ENCODE data around the gene HCN1. TPM values are rescaled to one million over a fixed set of nuclear protein-coding genes. Genes with fewer than 3 reads are reported as not detected.

Gene HCN1
- not detected for total RNA-seq
- polyA plus RNA-seq: not detected
- 0 to 0.26 (median 0) reads per million in 6 experiments for total RNA-seq

DNA sequence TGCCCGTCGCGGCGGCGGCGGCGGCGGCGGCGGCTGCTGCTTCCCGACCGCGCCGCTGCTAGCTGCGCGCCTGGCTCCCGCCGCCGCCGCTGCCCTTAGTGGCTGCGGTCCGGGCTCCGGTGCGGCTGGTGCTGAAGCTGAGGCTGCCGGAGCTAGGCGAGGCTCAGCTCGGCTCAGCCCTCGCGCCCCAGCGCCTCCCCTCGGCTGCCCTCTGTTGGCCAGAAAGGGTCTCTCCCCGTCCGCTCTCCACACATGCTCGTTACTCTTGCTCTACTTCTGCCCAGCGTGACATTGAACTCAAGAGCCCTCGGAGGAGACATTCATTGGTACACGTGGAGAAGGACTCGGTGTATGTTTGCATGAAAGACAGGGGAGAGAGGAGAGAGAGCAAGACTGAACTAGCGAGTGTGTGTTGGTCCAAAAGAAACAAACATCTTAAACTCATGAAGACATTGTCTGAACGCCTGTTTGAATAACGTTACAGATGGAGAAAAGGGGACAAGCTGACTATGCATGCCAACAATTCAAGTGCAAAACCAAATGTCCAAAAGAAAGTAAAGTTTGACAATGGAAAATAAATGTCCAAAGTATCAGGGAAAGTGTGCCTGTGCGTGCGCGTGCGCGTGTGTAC is at the start of gene HCN1:
Gene HCN1 (minus strand): TSS at position 175 of the 631 bp plus-strand sequence.
- ATAC-seq (peak in 1 of 2 donors; percentile 47), DNase-seq (no peak)
- Mint-ChIP-seq H3K27me3 (peaks cover 23 to 34% (median 26%) of the 10 kb centered on the region in 5 donors), H3K4me3 (peak within 1 kb of the TSS in 6 of 10 donors; percentile 11 to 50 (median 26)), H3K36me3 (peaks cover 0 to 19% (median 5%) of the 10 kb centered on the region in 3 donors), H3K9me3 (peaks cover 0 to 27% (median 22%) of the 10 kb centered on the region in 9 donors), H3K27ac (peak within 1 kb of the TSS in 1 of 10 donors; percentile 24), H3K4me1 (peaks cover 0 to 9% (median 5%) of the 10 kb centered on the region in 4 donors)
- POLR2A ChIA-PET: no interaction called here

- POLR2A ChIA-PET: no interaction called here
- peaks cover 0 to 20% (median 0%) of the 10 kb centered on the region in 3 donors for H3K36me3 Mint-ChIP-seq
- no peaks in the 10 kb centered on the region for H3K27me3 Mint-ChIP-seq
- DNase-seq (no peak), ATAC-seq (no peak)
- peaks cover 0 to 1% (median 0%) of the 10 kb centered on the region in 4 donors for H3K4me1 Mint-ChIP-seq
- H3K9me3 Mint-ChIP-seq: peaks cover 6 to 39% (median 23%) of the 10 kb centered on the region in 9 donors
- H3K27ac Mint-ChIP-seq: no peak overlapping the region
- no peak overlapping the region for H3K4me3 Mint-ChIP-seq
Measured at GRCh38 chr5:45741110-45741509, 44.9 kb upstream of the HCN1 start.

DNA sequence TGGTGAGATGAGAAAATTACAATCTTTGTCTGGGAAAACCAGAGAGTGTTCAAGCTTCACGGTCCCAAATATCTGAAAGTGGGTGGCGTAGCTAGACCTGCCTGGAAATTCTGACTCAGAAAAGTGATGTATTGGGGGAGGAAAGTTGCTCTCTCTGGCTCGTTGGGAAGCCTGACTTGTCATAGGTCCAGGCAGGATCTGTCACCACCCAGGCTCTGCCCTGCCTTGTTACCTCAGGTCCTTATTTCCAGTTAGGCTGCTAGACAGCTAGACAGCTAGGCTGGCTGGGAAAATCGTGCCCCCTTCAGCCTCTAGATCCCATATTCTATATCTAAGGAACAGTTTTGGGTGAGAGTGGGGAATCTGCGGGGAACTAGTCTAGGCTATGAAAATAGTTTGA is 41.0 kb upstream of the HCN1 start:
- peaks cover 0 to 17% (median 0%) of the 10 kb centered on the region in 3 donors for H3K36me3 Mint-ChIP-seq
- no peak overlapping the region for H3K27ac Mint-ChIP-seq
- no peak overlapping the region for H3K4me3 Mint-ChIP-seq
- POLR2A ChIA-PET: no interaction called here
- H3K27me3 Mint-ChIP-seq: no peaks in the 10 kb centered on the region
- peaks cover 12 to 31% (median 18%) of the 10 kb centered on the region in 9 donors for H3K9me3 Mint-ChIP-seq
- no peak for ATAC-seq
- no peak for DNase-seq
- no peaks in the 10 kb centered on the region for H3K4me1 Mint-ChIP-seq

DNA sequence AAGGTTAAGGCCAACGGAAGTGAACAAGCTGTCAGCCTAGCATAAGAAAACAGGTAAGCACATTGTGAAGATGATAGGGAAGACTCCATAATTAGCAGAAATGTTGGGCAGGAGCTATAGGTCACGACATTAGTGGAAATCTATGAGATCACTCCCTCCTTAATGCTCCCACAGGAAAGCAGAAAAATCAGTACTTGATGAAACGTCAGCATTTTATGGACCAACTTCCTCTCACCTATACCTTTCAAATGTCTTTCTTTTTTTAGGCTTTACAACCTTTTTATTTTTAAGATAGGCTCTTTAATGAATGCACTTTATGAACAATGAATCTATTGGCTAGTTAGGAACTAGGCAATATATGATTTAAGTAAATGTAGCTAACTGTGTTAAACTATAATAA is 29.4 kb upstream of the HCN1 start:
- peaks cover 0 to 47% (median 22%) of the 10 kb centered on the region in 9 donors for H3K9me3 Mint-ChIP-seq
- H3K4me1 Mint-ChIP-seq: no peaks in the 10 kb centered on the region
- ATAC-seq (no peak), DNase-seq (no peak)
- H3K4me3 Mint-ChIP-seq: no peak overlapping the region
- no peaks in the 10 kb centered on the region for H3K27me3 Mint-ChIP-seq
- no peak overlapping the region for H3K27ac Mint-ChIP-seq
- H3K36me3 Mint-ChIP-seq: peaks cover 0 to 1% (median 0%) of the 10 kb centered on the region in 3 donors
- POLR2A ChIA-PET: no interaction called here

- H3K4me3 Mint-ChIP-seq: no peak overlapping the region
- POLR2A ChIA-PET: no interaction called here
- no peak overlapping the region for H3K27ac Mint-ChIP-seq
- H3K4me1 Mint-ChIP-seq: peaks cover 0 to 9% (median 5%) of the 10 kb centered on the region in 4 donors
- no peak for DNase-seq
- ATAC-seq: no peak
- peaks cover 0 to 19% (median 5%) of the 10 kb centered on the region in 3 donors for H3K36me3 Mint-ChIP-seq
- H3K9me3 Mint-ChIP-seq: peaks cover 0 to 27% (median 22%) of the 10 kb centered on the region in 9 donors
- H3K27me3 Mint-ChIP-seq: peaks cover 23 to 34% (median 26%) of the 10 kb centered on the region in 5 donors
Measured at GRCh38 chr5:45697201-45697600, 1.0 kb upstream of the HCN1 start.

DNA sequence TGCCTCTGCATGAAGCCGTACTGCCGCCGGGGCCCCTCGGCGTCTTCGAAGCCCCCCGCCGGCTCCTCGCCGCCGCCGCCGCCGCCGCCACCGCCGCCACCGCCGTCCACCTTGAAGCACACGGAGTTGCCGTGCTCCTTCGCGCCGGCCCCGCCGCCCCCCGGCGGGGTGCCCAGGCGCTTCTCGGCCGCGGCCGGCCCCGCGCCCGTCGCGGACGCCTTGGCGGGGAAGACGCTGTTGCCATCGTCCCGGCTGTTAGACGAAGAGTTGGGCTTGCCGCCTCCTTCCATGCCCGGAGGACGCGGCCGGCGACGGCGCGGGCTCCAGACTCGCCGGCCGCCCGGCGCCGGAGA is 400 bp downstream of the HCN1 start:
- Mint-ChIP-seq H3K4me3 (no peak overlapping the region), H3K27ac (no peak overlapping the region), H3K27me3 (peaks cover 23 to 34% (median 26%) of the 10 kb centered on the region in 5 donors), H3K9me3 (peaks cover 0 to 27% (median 22%) of the 10 kb centered on the region in 9 donors), H3K4me1 (peaks cover 0 to 9% (median 5%) of the 10 kb centered on the region in 4 donors), H3K36me3 (peaks cover 0 to 19% (median 5%) of the 10 kb centered on the region in 3 donors)
- no peak for DNase-seq
- no peak for ATAC-seq
- POLR2A ChIA-PET: no interaction called here

GRCh38 chr5:45694971-45695803 is 993 bp downstream of the HCN1 start:
- ATAC-seq: no peak
- H3K4me3 Mint-ChIP-seq: peak overlapping the region in 2 of 10 donors; percentile 22 to 23
- POLR2A ChIA-PET: no interaction called here
- no peak overlapping the region for H3K27ac Mint-ChIP-seq
- peak in 1 of 10 donors; percentile 4 for DNase-seq
- H3K27me3 Mint-ChIP-seq: peaks cover 23 to 34% (median 26%) of the 10 kb centered on the region in 5 donors
- H3K9me3 Mint-ChIP-seq: peaks cover 0 to 27% (median 22%) of the 10 kb centered on the region in 9 donors
- peaks cover 0 to 19% (median 5%) of the 10 kb centered on the region in 3 donors for H3K36me3 Mint-ChIP-seq
- peaks cover 0 to 9% (median 5%) of the 10 kb centered on the region in 4 donors for H3K4me1 Mint-ChIP-seq

DNA sequence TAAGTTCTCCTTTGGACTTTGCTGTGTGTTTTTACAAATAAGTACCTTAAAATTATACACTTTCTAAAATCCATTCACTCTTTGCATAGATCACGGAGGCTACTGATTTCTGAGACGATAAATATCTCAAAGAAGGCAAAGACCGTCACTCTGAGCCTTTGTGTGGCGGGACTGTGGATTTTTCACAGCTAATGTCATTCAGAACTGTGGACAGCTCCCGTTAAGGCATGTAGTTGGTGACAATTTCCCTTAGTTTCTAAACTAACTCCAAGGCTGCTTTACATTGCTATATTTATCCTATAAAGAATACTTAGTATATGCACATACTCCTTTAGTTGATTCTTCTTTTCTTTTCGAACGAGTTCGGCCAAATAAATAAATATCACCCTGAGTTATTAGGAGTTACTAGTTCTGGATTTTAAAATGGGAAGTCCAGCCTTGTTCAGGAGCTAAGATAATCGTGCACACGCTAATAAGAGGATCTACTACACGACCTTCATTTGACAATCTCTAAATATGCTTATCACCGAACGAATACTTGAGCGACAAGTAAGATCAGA is 1.8 kb downstream of the HCN1 start:
- H3K36me3 Mint-ChIP-seq: peaks cover 0 to 19% (median 5%) of the 10 kb centered on the region in 3 donors
- peaks cover 0 to 27% (median 19%) of the 10 kb centered on the region in 9 donors for H3K9me3 Mint-ChIP-seq
- H3K27me3 Mint-ChIP-seq: peaks cover 23 to 34% (median 26%) of the 10 kb centered on the region in 5 donors
- peak overlapping the region in 3 of 10 donors; percentile 18 to 62 (median 59) for H3K4me3 Mint-ChIP-seq
- H3K4me1 Mint-ChIP-seq: peaks cover 0 to 9% (median 5%) of the 10 kb centered on the region in 4 donors
- DNase-seq (no peak), ATAC-seq (no peak)
- POLR2A ChIA-PET: no interaction called here
- H3K27ac Mint-ChIP-seq: no peak overlapping the region

DNA sequence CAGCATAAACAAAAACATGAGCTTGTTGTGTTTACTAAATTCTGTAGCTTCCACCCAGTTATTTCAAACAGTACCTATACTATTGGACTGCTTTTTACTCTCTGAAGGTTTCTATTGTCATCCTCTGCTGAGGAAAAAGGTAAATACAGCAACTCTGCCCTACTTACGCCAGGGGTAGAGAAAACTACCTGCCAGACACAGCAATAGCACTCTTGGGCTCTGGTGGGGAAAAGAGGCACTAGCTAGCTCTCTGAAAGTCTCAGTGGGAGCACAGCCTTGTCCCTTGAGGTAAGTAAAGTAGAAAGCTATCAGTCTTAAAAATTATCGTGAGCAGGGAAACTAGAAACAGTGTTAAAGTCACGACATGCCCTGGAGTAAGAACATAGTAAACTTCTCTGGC is 3.7 kb downstream of the HCN1 start:
- Mint-ChIP-seq H3K4me3 (no peak overlapping the region), H3K4me1 (peaks cover 0 to 9% (median 5%) of the 10 kb centered on the region in 4 donors), H3K27me3 (peaks cover 19 to 28% (median 25%) of the 10 kb centered on the region in 5 donors), H3K9me3 (peaks cover 0 to 27% (median 15%) of the 10 kb centered on the region in 9 donors), H3K36me3 (peaks cover 0 to 19% (median 5%) of the 10 kb centered on the region in 3 donors), H3K27ac (no peak overlapping the region)
- POLR2A ChIA-PET: no interaction called here
- no peak for DNase-seq
- ATAC-seq: no peak

- peaks cover 0 to 6% (median 5%) of the 10 kb centered on the region in 4 donors for H3K4me1 Mint-ChIP-seq
- no peak overlapping the region for H3K4me3 Mint-ChIP-seq
- H3K36me3 Mint-ChIP-seq: peaks cover 0 to 12% (median 5%) of the 10 kb centered on the region in 3 donors
- H3K27ac Mint-ChIP-seq: no peak overlapping the region
- ATAC-seq: no peak
- POLR2A ChIA-PET: no interaction called here
- DNase-seq: no peak
- peaks cover 11 to 20% (median 17%) of the 10 kb centered on the region in 5 donors for H3K27me3 Mint-ChIP-seq
- peaks cover 0 to 19% (median 11%) of the 10 kb centered on the region in 9 donors for H3K9me3 Mint-ChIP-seq
Measured at GRCh38 chr5:45691656-45692055, 4.5 kb downstream of the HCN1 start.

DNA sequence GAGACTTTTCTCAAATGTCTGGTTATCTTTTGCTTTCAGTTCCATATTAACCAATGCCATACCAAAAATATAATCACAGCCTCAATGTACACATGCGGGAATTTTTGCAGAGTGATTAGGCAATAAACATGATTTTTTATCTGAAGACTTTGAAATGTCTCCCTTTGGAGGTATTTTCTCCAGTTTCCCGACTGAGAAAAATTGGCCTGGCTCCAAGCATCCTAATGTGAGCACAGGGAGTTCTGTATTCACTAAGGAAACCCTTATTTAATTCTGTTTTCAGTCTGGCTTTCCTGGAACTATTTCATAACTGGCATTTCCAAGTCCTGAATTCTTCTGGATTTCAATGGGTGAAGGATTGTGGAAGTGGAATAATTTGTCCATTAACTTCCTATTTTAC is 8.5 kb downstream of the HCN1 start:
- POLR2A ChIA-PET: no interaction called here
- Mint-ChIP-seq H3K4me3 (no peak overlapping the region), H3K36me3 (no peaks in the 10 kb centered on the region), H3K4me1 (no peaks in the 10 kb centered on the region), H3K27ac (no peak overlapping the region), H3K9me3 (peaks cover 0 to 6% (median under 1%) of the 10 kb centered on the region in 9 donors), H3K27me3 (peaks cover 0 to 2% (median 2%) of the 10 kb centered on the region in 5 donors)
- ATAC-seq (no peak), DNase-seq (no peak)

DNA sequence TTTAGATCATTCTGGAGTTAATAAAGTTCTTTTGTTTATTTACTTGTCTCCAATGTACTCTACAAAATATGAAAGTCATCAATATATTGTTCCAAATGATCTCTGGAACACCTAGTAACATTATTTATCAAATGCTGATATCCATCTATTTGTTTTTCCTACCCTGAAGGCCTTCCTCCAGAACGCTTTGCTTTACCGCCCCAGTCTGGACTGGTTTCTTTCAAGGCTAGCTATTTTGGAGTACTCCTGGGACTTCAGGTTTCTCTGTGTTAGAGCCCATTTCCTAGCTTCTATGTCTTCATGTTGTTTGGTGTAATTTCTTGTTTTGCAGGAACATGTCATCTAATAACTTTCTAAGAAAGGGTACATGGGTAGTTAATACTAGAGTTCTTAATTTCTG is 9.6 kb downstream of the HCN1 start:
- Mint-ChIP-seq H3K27ac (no peak overlapping the region), H3K27me3 (no peaks in the 10 kb centered on the region), H3K9me3 (peaks cover 0 to 6% (median 0%) of the 10 kb centered on the region in 9 donors), H3K4me1 (no peaks in the 10 kb centered on the region), H3K4me3 (no peak overlapping the region), H3K36me3 (no peaks in the 10 kb centered on the region)
- no peak for DNase-seq
- POLR2A ChIA-PET: no interaction called here
- ATAC-seq: no peak
